Lower leg skin (tissue), 3 donors: ENCODE results near the gene PUS10.

Experiments used
- CTCF ChIP-seq, 3 donors: fragments of 450-650 bp; IDR thresholded peaks; one replicate each; pipeline ENCODE4 v1.5.1; 2016; ENCODE audit warnings: antibody characterized with exemption in 3 of 3, mild to moderate bottlenecking in 3 of 3, moderate library complexity in 2 of 3
- POLR2A ChIP-seq, 2 donors: fragments of 450-650 bp; IDR thresholded peaks; one replicate each; pipeline ENCODE4 v1.6.1; 2016 to 2017; ENCODE audit warnings: antibody characterized with exemption in 2 of 2, mild to moderate bottlenecking in 1 of 2, moderate library complexity in 1 of 2

- TF ChIP-seq CTCF (IDR thresholded peaks at IDR 0.05) (no peak), POLR2A (IDR thresholded peaks at IDR 0.05) (no peak)
Measured at GRCh38 chr2:60899230-60899891, 118.7 kb downstream of the PUS10 start.
